ENCODE data around the gene VGLL4.
A peak's percentile ranks its signal among the peaks of the same experiment; 100 is the strongest.

The VGLL4 gene

DNA sequence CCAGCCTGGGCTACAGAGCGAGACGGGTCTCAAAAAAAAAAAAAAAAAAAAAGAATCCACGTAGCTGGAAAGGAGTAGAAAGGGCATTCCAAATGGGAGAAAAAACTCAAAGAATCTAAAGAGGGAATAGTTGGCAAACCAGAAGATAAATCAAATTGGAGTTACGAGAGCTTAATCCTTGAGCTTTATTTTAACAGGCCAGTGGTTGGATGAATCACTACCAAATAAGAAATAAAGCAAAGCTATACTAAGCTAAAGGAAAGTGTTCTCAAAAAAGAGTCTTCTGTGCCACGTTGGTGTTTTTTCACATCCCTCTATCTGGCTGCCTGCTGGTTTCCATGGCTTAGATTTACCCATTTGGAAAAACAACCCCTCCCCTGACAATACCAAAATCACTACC is 14.0 kb downstream of the VGLL4 start:
- DNase-seq (ENCODE audit: low read depth in 2 of 2), result no peak

DNA sequence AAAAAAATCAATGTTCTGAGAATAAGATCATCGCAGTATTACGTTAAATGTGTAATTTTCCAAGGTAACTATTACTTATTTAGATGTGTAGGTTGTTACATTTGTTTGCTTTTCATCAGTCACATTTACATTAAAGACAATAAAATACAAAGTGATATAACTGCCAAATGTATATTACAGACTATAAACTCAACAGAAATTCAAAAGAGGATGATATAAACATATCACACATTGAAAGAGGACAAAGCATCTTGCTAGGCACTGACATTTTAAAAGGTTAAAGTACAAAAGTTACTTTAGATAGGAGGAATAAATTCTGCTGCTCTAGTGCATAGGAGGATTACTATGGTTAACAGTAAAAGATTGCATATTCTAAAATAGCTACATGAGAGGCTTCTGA is 16.1 kb downstream of the VGLL4 start:
- DNase-seq (ENCODE audit: low read depth in 2 of 2), result no peak

- no peak for DNase-seq (ENCODE audit: low read depth in 2 of 2)
Observed at GRCh38 chr3:11626084-11626463, 17.6 kb downstream of the VGLL4 start.

GRCh38 chr3:11625376-11626083 is 18.2 kb downstream of the VGLL4 start:
- no peak for DNase-seq (ENCODE audit: low read depth in 2 of 2)

- no peak for DNase-seq (ENCODE audit: low read depth in 2 of 2)
Observed at GRCh38 chr3:11624704-11625375, 18.9 kb downstream of the VGLL4 start.

DNA sequence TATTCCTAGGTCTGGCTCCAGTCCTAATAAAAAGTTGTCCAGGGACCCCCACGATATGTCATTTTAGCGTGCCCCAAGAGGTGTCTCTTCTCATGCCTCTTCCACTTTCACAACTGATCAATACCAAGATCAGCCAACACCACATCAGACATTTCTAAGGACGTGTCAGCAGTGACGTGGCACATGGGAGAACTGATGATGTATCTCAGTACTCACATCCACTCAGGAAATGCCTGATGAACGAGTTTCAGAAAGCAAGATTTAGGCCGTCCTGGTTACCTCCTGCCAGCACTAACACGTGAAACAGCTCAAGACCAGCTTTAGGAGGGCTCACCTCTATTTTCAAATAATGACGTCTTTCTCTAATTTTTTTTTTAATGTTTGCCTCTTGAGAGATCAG is 19.6 kb downstream of the VGLL4 start:
- DNase-seq (ENCODE audit: low read depth in 2 of 2), result peak; percentile 41 to 66

DNA sequence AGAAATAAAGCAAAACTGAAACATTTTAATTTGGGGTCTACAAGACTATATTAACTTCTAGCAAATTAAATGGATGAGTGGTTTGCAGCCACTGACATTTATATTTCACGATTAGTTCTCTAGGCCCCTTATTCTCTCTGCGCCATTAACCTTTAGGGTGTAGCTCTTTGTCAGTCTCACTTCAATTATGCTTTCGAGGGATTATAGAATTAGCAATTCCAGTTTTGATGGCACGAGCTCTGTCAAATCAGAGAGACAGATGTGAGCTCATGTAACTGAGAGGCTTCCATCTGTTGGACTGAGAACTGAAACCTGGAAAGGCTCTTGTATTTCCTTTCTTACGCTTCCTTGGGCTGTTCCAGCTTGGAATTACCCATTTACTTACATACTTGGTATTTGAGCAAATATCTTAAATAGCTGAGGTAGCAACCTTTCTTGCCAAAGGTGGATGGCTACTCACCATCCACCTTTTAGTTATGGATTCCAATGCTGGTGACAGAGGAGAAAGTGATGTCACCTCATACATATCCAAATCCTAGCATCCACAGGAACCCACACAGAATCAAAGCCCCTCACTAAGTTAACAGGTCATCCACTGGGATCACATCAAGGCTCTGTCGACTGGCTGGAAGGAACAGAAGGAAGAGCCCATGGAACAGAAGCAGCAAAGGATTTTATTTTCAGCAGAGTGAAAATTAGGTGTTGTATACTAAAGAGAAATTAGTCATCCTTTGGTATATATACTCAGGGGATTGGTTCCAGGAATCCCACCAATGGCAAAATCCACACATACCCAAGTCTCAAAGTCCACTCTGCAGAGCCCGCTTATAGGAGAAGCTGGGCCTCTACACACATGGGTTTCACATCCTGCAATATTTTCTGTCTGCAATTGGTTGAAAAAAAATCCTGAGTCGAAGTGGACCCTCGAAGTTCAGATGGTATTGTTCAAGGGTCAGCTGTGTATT is 20.8 kb downstream of the VGLL4 start:
- no peak for DNase-seq (ENCODE audit: low read depth in 2 of 2)

DNA sequence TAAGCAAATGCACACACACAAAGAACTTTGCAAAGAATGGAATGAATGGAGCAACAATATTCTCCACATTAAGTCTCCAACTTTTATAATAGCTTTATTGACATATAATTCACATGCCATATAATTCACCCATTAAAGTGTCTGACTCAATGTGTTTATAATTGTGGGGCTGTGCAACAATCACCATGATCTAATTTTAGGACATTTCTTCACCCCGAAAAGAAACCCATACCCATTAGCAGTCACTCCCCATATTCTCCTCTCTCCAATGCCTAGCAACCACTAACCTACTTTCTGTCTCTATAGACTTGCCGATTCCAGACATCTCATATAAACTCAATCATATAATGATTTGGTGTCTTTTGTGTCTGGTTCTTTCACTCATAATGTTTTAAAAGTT is 22.6 kb downstream of the VGLL4 start:
- DNase-seq (ENCODE audit: low read depth in 2 of 2), result no peak

DNA sequence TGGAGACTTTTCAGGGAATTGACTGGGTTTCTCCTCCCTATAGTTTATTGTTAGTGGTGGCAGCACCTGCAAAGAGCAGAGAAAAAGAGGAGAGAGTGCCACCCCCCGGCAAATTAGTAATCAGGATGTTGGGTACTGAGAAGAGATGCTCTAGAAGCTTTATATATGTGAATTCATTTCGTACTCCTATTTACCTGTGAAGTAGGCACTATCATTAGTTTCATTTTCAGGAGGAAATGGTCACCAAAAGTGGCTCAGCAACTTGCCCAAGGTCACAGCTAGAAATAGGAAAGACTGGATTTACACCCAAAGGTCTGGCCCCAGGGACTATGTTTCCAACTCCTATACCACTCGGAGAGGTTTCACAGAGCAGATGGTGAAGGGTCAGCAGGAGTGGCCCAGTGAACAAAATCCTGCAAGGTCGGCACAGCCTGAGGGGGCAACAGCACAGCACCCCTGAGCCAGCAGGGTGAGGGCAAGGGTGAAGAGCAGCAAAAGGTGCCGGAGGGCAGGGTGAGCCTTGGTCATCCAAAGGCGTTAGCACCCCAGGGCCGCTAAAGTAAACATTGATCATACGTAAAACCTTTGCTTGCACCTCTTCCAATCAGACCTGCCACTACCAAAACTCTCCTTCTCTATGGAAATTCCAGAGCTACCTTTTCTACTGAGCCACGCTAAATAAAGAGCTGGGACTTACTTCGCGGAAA is 23.6 kb downstream of the VGLL4 start:
- DNase-seq (ENCODE audit: low read depth in 2 of 2), result no peak

GRCh38 chr3:11619461-11619860 is 24.3 kb downstream of the VGLL4 start:
- DNase-seq (ENCODE audit: low read depth in 2 of 2), result no peak

GRCh38 chr3:11618904-11619303 is 24.8 kb downstream of the VGLL4 start:
- no peak for DNase-seq (ENCODE audit: low read depth in 2 of 2)

DNA sequence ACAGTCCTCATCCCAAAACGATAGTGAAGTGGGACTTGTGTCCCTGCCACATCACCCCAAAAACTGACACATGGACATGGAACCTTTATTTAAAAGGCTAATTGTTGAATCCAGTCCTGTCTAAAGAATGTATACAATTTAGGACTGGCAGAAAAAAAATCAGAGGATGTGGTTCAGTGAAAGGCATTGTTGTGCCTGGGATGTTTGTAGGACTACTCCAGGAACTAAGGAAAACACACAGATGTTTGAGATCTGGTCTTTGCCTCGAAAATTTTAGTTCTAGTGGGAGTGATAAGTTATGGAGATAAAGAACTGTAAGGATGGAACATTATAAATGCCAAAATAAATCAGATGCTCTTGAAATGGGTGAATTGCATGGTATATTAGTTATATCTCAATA is 27.2 kb downstream of the VGLL4 start:
- DNase-seq (ENCODE audit: low read depth in 2 of 2), result no peak

DNA sequence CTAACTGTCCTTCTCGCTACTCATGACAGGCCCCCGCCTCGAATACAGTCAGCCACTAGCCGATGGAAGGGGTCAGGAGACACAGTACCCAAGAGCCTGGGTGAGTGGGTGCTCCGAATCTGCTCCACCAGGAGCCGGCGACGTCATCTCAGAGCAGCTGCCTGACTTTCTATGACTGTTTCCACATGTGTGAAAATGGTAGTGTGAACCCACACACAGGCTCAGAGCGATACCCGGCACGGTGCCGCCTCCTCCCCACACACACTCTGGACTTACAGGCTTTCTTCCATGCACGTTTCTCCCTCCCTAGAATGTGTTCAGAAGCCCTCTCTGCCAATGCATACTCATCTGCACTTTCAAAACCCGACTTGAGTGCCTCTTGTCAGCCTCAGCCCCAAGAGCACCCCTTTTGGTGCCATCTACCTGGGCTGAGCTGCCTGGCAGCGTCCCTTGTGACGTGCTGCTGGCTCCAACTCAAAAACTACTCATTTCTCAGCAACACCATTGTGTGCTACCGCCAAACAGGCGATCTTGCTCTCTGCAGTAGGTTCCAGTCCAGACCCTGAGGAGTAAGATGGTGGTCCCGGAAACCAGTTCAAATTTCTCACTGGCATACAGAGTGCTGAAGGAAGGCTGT is 29.7 kb downstream of the VGLL4 start:
- DNase-seq (ENCODE audit: low read depth in 2 of 2), result no peak

GRCh38 chr3:11613319-11613718 is 30.4 kb downstream of the VGLL4 start:
- DNase-seq (ENCODE audit: low read depth in 2 of 2), result no peak

DNA sequence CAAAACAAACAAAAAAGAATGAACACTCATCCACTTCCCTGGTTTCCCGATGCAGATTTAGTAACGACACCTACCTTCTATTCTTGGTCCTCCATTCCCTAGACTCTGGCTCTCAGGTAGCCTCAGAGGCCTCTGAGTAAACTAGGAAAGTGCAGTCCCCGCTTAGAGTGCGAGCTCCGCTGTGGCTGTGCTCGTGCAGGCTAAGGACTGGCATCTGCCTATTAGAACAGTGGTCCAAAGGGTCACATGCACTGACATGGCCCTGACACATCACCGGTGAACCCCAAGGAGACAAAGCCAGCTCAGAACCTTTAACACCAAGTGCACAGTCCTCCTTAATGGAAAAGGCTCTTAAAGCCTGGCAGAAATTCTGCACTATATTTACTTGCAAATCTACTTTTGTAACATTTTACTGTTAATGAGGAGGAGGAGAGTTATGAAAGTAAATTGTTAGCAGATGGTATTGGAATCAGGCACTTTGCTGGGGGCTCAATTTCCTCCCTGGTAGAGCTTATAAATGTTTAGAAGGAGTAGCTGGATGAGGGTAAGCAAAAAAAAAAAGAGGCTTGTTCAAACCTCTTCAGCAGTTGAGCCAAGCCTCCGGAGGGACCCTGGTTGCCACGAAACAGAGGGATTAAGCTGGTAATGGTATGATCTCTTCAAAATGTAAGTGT is 31.1 kb downstream of the VGLL4 start:
- no peak for DNase-seq (ENCODE audit: low read depth in 2 of 2)

GRCh38 chr3:11611341-11611799 is 32.3 kb downstream of the VGLL4 start:
- DNase-seq (ENCODE audit: low read depth in 2 of 2), result no peak

GRCh38 chr3:11610700-11611275 is 32.9 kb downstream of the VGLL4 start:
- no peak for DNase-seq (ENCODE audit: low read depth in 2 of 2)

- no peak for DNase-seq (ENCODE audit: low read depth in 2 of 2)
Observed at GRCh38 chr3:11610044-11610671, 33.6 kb downstream of the VGLL4 start.

- no peak for DNase-seq (ENCODE audit: low read depth in 2 of 2)
Observed at GRCh38 chr3:11609481-11609880, 34.2 kb downstream of the VGLL4 start.

GRCh38 chr3:11607816-11608215 is 35.9 kb downstream of the VGLL4 start:
- no peak for DNase-seq (ENCODE audit: low read depth in 2 of 2)

Measured in stimulated activated CD8-positive, alpha-beta memory T cell treated with anti-CD3 and anti-CD28 coated beads, Interleukin-2, amount 100 ng/mL, for 48 hours (primary cell).